Ramos (cell line): Measurements from ENCODE around the gene UCP2.
"Not testable (repeated sequence)": the region's sequence is repeated elsewhere in the genome, so short reads cannot be mapped to it uniquely, and the experiment has no call there.

Source experiments
- in situ Hi-C: fragments of 300-500 bp; cut with MboI; formaldehyde crosslinking; loops from one replicate; pipeline ENCODE4 v1.14.3; 2022; ENCODE audit warnings: low sequenced_read_pairs; ENCODE audit not compliant: unreplicated experiment

Gene UCP2

GRCh38 chr11:73949246-73949645 lies 33.4 kb downstream of the UCP2 start:
- in situ Hi-C loops, result no loop called here

GRCh38 chr11:73946798-73947458 lies 35.7 kb downstream of the UCP2 start:
- in situ Hi-C loops, result no loop called here

DNA sequence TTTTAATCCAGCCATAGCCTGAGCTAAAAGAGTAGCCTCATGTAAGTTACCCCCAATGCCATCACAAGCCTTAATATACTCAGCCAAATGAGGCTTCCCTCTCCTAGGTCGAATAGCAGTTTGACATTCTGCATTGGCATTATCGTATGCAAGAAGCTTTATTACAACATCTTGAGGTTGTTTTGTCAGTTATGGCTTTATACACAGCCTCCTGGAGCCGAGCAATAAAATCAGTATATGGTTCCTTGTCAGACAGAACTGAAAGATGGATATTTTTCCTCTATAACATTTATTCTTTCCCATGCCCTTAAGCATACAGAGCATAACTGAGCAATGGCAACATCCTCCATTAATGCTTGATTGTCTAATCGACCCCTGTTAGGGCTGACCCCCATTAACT lies 37.2 kb downstream of the UCP2 start:
- in situ Hi-C loops, result no loop called here

DNA sequence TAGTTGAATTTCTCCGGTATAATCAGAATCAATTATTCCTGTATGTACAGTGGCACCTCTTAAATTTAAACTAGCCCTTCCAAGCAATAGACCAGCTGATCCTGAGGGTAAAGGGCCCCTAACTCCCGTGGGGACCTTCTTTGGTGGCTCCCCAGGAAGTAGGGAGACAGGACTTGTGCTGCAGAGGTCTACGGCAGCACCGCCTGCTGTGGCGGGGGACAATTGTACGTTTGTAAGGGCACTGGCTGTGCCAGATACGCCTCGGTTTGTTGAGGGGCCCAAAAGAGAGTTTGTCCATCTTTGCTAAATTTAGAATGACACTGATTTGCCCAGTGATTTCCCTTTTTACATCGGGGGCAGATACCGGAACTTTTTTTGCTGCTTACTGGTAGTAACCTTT lies 37.7 kb downstream of the UCP2 start:
- in situ Hi-C loops, result no loop called here

DNA sequence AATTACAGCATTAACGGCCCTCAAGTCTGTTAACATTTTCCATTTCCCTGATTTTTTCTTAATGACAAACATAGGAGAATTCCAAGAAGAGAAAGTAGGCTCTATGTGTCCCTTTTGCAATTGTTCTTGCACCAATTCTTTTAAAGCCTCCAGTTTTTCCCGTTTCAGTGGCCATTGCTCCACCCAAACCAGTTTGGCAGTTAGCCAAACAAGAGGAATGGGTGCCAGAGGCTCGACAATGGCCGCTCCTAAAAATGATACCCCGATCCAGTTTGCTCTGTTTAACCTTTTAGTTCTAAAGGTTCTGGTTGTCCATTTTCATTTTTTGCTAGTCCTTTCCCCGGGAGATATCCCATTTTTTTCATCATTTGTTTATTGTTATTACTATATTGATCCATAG lies 38.6 kb downstream of the UCP2 start:
- in situ Hi-C loops, result no loop called here

DNA sequence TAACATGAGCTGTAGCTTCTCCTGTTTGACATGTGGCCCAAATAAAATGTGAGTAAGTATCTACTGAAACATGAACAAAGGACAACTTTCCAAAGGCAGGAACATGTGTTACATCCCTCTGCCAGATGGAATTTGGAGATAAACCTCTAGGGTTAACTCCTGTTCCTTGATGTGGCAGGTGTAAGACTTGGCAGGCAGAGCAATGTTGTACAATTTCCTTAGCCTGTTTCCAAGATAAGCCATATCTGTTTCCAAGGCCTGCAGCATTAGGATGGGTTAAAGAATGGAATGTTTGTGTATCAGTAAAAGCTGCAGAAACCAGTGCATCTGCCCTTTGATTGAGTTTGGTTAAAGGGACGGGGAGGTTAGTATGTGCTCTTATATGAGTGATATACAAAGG lies 40.6 kb downstream of the UCP2 start:
- in situ Hi-C loops, result no loop called here

GRCh38 chr11:73940801-73941570 lies 41.7 kb downstream of the UCP2 start:
- in situ Hi-C loops, result no loop called here

DNA sequence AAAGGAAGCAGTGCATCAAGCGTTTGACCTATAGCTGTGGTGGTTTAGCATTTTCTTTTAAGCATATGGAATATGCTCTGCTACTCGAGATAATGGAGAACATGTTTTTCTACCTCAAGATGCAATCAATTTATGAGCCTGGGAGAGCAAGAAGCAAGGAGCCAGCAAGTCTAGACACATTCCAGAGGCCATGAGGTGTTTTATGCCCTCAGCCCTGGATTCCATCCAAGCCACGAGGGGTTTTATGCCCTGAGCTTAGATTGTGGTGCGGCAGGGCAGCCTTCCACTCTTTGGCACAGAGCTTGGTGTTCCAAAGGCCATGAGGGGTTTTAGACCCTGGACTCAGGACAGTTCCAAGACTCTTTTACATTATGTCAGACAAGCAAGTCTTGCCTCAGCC lies 43.5 kb downstream of the UCP2 start:
- in situ Hi-C loops, result no loop called here

- in situ Hi-C loops, result not testable (repeated sequence)
These were observed 46.6 kb downstream of the UCP2 start for GRCh38 chr11:73936047-73936446.

DNA sequence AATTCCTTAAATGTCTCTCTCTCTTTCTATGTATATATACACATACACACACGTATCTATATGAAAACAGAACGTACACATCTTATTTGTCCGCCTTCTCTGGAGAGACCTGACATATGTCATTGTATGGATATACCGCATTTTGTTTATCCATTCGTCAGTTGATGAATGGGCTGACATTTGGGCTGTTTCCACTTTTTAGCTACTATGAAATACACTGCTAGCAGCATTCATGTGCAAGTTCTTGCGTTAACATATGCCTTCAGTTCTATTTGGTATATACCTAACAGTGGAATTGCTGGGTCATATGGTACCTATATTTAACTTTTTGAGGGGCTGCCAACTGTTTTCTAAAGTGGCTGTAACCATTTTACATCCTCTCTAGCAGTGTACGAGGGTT lies 49.9 kb downstream of the UCP2 start:
- in situ Hi-C loops, result no loop called here

DNA sequence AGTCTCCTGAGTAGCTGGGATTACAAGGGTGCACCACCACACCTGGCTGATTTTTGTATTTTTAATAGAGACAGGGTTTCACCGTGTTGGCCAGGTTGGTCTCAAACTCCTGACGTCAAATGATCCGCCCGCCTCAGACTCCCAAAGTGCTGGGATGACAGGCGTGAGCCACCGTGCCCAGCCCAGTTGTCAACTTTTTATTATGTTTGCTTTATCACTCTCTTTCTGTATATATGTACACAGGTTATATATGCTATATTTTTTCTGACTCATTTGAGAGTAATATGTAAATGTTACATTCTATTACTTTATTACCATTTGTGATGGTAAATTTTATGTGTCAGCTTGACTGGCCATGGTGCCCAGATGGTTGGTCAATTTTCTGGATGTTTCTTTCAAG lies 50.7 kb downstream of the UCP2 start:
- in situ Hi-C loops, result no loop called here

DNA sequence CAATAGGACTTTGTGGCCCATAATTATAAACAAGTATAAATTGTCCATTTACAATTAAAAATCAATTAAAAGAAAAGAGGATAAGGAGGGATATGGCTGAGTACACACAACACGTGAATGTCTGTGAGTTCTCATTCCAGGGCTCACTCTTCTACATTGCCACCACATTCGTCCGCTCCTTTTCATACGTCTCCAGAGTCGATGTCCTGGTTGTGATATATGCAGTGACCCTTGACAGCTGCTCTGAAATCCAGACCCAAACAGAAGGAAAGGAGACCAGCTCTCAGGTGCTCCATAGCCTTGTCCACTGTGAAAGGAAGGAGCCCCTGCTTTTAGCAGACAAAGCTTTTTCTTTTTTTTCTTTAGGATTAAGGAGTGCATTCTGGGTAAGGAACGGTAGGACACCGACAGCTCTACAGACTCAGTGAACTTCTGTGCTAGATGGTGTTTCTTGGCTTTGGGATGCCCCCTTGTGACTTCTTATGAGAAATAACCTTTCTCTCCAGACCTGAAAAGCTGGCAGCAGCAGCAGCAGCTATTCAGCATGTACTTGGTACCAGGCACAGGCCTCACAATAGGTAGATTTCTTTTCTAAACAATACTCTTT lies 51.5 kb downstream of the UCP2 start:
- in situ Hi-C loops, result no loop called here

DNA sequence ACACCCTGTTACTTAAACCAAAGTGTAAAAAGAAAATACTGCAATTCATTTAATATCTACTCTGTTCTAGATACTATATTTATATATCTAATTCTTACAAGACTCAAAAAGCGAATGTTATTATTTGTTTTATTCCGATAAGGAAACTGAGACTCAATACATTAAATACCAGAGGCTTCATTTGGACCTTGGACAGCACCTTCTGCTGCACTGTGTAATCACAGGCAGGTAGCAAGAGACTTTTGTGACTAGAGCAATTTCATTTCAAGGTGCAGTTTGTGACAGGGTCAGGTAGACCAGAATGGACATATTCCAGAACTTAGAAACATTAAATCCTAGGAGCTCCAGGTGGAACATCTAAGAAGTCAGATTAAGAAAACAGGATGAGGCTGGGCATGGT lies 53.3 kb downstream of the UCP2 start:
- in situ Hi-C loops, result no loop called here
